Osteoblast (primary cell): ENCODE data around the gene YES1. TPM values are rescaled to one million over a fixed set of nuclear protein-coding genes. Genes with fewer than 3 reads are reported as not detected.
A peak's percentile ranks its signal among the peaks of the same experiment; 100 is the strongest.

Source experiments
- DNase-seq: peaks from one replicate; pipeline ENCODE4 v3.0.0; 2011; ENCODE audit warnings: low spot score, mixed read lengths; ENCODE audit not compliant: insufficient read length; ENCODE audit errors: missing footprints
- H2AFZ ChIP-seq: 2 replicates; pipeline ENCODE4 v1.6.0; 2011; ENCODE audit warnings: mild to moderate bottlenecking, low read length
- H3K27ac ChIP-seq: 2 replicates; pipeline ENCODE4 v1.5.1; 2011; ENCODE audit warnings: mild to moderate bottlenecking, low read depth, low read length, moderate library complexity
- H3K27me3 ChIP-seq: 2 replicates; pipeline ENCODE4 v1.6.0; 2012; ENCODE audit warnings: mild to moderate bottlenecking, control low read depth, inconsistent platforms, low read length, moderate library complexity; ENCODE audit not compliant: insufficient read depth
- H3K36me3 ChIP-seq: 2 replicates; pipeline ENCODE4 v1.5.1; 2011; ENCODE audit warnings: mild to moderate bottlenecking, low read length, control low read depth, moderate library complexity; ENCODE audit not compliant: insufficient read depth
- H3K4me1 ChIP-seq: 2 replicates; pipeline ENCODE4 v1.5.1; 2011; ENCODE audit warnings: mild to moderate bottlenecking, low read length, control low read depth, moderate library complexity; ENCODE audit not compliant: insufficient read depth
- H3K4me2 ChIP-seq: 2 replicates; pipeline ENCODE4 v1.6.0; 2011; ENCODE audit warnings: mild to moderate bottlenecking, low read length; ENCODE audit not compliant: insufficient read depth
- H3K4me3 ChIP-seq: fragments of 200-600 bp; sonication (generic); 3 replicates; pipeline ENCODE4 v1.5.1; 2012; ENCODE audit warnings: mild to moderate bottlenecking, low read length, inconsistent platforms; ENCODE audit not compliant: insufficient read depth
- H3K79me2 ChIP-seq: 2 replicates; pipeline ENCODE4 v1.6.0; 2012; ENCODE audit warnings: mild to moderate bottlenecking, low read length, control low read depth, inconsistent platforms; ENCODE audit not compliant: insufficient read depth
- H3K9me3 ChIP-seq: 2 replicates; pipeline ENCODE4 v1.5.1; 2011; ENCODE audit warnings: low read depth, low read length, control low read depth
- H4K20me1 ChIP-seq: 2 replicates; pipeline ENCODE4 v1.6.0; 2012; ENCODE audit warnings: mild to moderate bottlenecking, low read length, control low read depth; ENCODE audit not compliant: insufficient read depth
- total RNA-seq: library from RNA; depleted of rRNA; stranded (reverse); fragments of >200 nt; gene quantifications from 2 replicates; pipeline ENCODE4 v1.2.3, GENCODE V29; 2012
- TF ChIP-seq, protein P1 (sequence below): IDR thresholded peaks from 2 replicates; pipeline ENCODE4 v1.5.1; 2011; ENCODE audit warnings: mild to moderate bottlenecking, low read depth, low read length, moderate library complexity; ENCODE audit errors: extremely low read depth

Gene YES1
- total RNA-seq, 1 donor: 99.5 TPM

DNA sequence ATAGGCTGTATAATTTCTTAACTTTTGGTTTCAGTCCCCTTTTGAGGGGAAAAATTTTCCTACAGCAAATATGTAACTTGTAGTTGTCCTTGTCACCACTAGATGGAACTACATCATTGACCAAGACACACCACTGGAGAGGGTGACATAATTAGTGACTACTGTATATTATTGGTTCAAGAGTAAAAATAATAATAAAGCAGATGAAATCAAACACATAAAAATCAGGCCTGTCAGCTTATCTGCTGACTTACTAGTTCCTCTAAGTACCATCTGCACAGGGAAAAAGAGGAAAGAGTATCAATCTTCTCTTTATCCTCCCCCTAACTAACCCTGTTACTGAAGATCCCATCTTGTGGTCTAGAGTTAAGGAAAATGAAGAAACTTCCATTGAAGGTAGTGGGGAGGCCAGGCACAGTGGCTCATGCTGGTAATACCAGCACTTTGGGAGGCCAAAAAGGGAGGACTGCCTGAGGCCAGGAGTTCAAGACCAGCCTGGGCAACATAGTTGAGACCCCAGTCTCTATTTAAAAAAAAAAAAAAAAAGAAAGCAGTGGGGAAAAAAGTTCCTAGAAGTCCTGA, 70.0 kb downstream of the YES1 start:
- no peak overlapping the region for H3K27ac ChIP-seq
- no peak overlapping the region for H3K4me2 ChIP-seq
- DNase-seq: peak; percentile 83
- no peaks in the 10 kb centered on the region for H3K79me2 ChIP-seq
- H3K27me3 ChIP-seq: no peaks in the 10 kb centered on the region
- no peak overlapping the region for H3K4me3 ChIP-seq
- TF ChIP-seq, protein P1, sequence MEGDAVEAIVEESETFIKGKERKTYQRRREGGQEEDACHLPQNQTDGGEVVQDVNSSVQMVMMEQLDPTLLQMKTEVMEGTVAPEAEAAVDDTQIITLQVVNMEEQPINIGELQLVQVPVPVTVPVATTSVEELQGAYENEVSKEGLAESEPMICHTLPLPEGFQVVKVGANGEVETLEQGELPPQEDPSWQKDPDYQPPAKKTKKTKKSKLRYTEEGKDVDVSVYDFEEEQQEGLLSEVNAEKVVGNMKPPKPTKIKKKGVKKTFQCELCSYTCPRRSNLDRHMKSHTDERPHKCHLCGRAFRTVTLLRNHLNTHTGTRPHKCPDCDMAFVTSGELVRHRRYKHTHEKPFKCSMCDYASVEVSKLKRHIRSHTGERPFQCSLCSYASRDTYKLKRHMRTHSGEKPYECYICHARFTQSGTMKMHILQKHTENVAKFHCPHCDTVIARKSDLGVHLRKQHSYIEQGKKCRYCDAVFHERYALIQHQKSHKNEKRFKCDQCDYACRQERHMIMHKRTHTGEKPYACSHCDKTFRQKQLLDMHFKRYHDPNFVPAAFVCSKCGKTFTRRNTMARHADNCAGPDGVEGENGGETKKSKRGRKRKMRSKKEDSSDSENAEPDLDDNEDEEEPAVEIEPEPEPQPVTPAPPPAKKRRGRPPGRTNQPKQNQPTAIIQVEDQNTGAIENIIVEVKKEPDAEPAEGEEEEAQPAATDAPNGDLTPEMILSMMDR: peak; percentile 58
- no peaks in the 10 kb centered on the region for H4K20me1 ChIP-seq
- H3K9me3 ChIP-seq: no peaks in the 10 kb centered on the region
- H2AFZ ChIP-seq: no peak overlapping the region
- peaks cover 37% of the 10 kb centered on the region for H3K36me3 ChIP-seq
- no peaks in the 10 kb centered on the region for H3K4me1 ChIP-seq

DNA sequence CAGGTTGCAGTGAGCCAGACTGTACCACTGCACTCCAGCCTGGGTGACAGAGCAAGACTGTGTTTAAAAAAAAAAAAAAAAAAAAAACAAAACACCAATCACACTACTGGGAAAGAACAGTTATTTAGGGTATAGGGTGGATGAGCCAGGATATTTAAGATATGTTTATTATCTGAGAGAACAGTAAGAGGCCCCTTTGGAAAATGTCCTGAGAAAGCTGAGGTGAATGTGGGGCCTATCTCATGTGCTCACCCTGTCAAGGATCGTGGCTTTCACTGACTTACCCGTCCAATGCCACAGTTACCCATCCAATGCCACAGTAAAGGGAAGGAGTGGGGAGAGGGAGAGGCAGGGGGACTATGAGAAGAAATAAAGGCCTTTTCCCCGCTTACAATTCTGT, 79.7 kb downstream of the YES1 start:
- H4K20me1 ChIP-seq: no peaks in the 10 kb centered on the region
- no peaks in the 10 kb centered on the region for H3K79me2 ChIP-seq
- peaks cover 15% of the 10 kb centered on the region for H3K36me3 ChIP-seq
- no peaks in the 10 kb centered on the region for H3K27me3 ChIP-seq
- H3K4me1 ChIP-seq: peaks cover 7% of the 10 kb centered on the region
- no peak overlapping the region for H3K4me3 ChIP-seq
- no peak overlapping the region for H3K4me2 ChIP-seq
- no peak overlapping the region for H3K27ac ChIP-seq
- DNase-seq: no peak
- TF ChIP-seq, protein P1: no peak
- no peak overlapping the region for H2AFZ ChIP-seq
- no peaks in the 10 kb centered on the region for H3K9me3 ChIP-seq

DNA sequence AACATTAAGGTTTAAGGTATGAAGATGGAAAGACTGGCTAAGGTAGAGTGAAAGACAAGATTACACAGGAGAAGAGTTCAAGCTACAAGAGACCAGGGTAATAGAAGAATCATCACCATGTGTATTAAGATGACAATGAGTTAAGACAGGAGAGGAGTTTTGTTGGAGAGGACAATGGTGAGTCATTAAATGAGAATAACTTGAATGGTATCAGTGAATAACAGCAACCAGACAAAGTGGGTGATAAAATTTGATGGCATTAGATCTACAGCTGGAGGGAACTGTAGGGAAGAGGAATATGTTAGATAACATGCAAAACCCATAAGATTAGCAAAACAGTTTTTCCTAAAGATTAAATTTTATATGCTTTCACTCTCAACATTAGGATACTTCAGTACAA, 80.9 kb downstream of the YES1 start:
- TF ChIP-seq, protein P1: no peak
- Histone ChIP-seq H3K4me3 (no peak overlapping the region), H3K36me3 (peaks cover 9% of the 10 kb centered on the region), H3K27me3 (no peaks in the 10 kb centered on the region), H3K4me2 (no peak overlapping the region), H3K9me3 (no peaks in the 10 kb centered on the region), H3K27ac (no peak overlapping the region), H2AFZ (no peak overlapping the region), H3K4me1 (peaks cover 7% of the 10 kb centered on the region), H4K20me1 (no peaks in the 10 kb centered on the region), H3K79me2 (no peaks in the 10 kb centered on the region)
- no peak for DNase-seq

DNA sequence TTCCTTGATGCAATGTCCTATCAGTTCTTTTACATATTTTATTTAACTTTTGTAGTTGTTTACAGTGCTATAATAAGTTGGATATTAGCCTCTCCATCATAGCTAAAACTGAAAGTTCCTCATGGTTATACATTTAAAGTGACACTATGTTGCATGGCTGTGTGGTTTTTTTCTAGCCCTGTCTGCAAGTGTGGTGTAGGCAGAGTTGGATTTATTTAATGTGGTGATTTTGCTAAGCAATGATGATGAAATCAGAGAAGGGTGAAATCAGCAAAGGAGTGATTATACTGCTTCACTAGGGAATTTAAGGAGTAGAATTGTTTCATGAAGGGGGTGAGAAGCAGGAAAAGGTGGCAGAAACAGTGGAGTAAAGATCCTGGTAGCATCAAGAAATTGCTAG, 81.3 kb downstream of the YES1 start:
- H3K36me3 ChIP-seq: peaks cover 8% of the 10 kb centered on the region
- no peaks in the 10 kb centered on the region for H3K27me3 ChIP-seq
- H3K27ac ChIP-seq: no peak overlapping the region
- no peak overlapping the region for H3K4me3 ChIP-seq
- H3K4me2 ChIP-seq: no peak overlapping the region
- no peaks in the 10 kb centered on the region for H4K20me1 ChIP-seq
- H3K9me3 ChIP-seq: no peaks in the 10 kb centered on the region
- H2AFZ ChIP-seq: no peak overlapping the region
- TF ChIP-seq, protein P1: no peak
- peaks cover 7% of the 10 kb centered on the region for H3K4me1 ChIP-seq
- DNase-seq: no peak
- H3K79me2 ChIP-seq: no peaks in the 10 kb centered on the region
